Measurements from ENCODE around the gene PRR16.

PRR16 gene

GRCh38 chr5:120464627-120465435 is 731 bp downstream of the PRR16 start:
- no peak for DNase-seq

- no peak for DNase-seq
Observed at GRCh38 chr5:120465436-120465961, 1.4 kb downstream of the PRR16 start.

- peak; percentile 4 for DNase-seq
Observed at GRCh38 chr5:120466341-120467006, 2.4 kb downstream of the PRR16 start.

GRCh38 chr5:120471971-120472370 is 7.9 kb downstream of the PRR16 start:
- DNase-seq: no peak

GRCh38 chr5:120472911-120473310 is 8.8 kb downstream of the PRR16 start:
- no peak for DNase-seq

GRCh38 chr5:120473332-120473731 is 9.2 kb downstream of the PRR16 start:
- DNase-seq: no peak

GRCh38 chr5:120476063-120476462 is 12.0 kb downstream of the PRR16 start:
- DNase-seq: no peak

DNA sequence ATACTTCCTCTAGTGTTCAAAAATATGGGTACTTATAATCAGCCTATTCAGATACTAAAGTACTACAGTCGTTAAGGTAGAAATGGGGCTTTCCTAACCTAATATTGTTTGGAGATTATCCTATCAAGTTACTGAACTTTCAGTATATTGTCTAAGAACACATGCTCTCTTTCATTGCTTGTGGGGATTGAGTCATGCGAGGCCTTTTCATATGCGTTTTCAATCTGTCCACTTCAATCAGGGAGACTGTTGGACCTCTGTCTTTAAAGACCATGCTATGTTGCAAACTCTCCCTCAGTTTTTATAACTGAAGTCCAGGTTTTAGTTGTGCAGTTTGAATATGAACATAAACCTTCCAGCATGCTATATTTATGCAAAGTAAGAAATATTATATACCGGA is 15.0 kb downstream of the PRR16 start:
- DNase-seq: no peak

DNA sequence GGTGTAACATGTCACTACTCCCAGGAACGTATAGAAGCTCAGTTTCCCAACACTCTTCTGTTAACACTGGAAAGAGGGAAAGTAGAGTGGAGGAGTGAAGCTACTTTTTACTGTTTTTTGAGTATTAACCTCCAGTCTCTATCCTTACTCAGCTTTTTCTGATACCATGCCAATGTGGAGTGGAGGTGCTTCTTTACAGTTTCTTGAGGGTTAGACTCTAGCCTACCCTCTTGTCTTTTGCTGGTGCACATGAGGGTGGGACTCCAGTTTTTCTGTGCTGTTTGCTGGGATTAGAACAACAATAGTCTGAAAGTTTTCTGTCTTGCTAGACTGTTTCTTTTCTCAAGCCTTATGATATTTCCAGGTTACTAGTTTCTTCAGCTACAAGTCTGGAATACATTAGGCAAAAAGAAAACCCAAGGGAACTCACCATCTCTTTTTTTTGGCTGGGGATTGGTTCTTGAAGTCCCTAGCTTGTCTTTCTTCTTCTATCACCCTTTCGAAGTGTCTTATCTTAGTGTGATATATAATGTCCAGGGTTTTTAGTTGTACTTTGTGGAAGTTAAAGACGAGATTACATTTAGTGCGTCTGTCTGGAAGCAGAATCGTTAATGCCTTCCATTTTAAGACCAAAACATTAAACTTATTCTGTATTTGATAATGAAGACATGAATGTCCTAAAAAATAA is 35.9 kb downstream of the PRR16 start:
- DNase-seq: no peak

GRCh38 chr5:120502531-120502930 is 38.4 kb downstream of the PRR16 start:
- no peak for DNase-seq

DNA sequence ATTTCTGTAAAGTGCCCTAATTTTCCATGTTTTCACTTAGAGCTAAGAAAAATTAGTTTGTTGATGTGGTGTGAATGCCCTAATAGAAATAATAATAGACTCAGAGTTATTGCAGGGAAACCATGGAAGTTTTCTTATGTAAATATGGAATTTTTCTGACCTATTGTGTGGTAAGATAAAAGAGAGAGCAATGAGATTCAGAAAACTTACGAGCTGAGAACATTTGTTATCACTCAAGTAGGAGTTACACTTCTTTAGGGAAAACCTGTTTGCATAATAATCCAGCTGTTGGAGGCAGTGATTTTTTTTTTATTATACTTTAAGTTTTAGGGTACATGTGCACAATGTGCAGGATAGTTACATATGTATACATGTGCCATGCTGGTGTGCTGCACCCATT is 39.2 kb downstream of the PRR16 start:
- DNase-seq: no peak

DNA sequence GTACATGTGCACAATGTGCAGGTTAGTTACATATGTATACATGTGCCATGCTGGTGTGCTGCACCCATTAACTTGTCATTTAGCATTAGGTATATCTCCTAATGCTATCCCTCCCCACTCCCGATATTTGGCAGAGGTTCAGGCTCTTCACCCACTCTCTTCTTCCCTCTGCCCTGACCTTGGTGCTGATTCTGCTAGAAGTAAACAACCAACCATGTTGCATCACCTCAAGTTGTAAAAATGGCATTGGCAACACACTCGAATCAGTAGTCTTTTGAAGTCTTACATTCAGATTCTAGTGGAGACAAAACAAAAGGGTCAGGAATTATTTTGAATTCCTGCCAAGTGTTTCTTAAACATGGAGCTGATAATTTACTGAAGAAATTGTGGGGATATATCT is 40.0 kb downstream of the PRR16 start:
- no peak for DNase-seq

- DNase-seq: no peak
Observed at GRCh38 chr5:120507197-120507596, 43.1 kb downstream of the PRR16 start.

- DNase-seq: no peak
Observed at GRCh38 chr5:120507800-120508463, 43.8 kb downstream of the PRR16 start.

DNA sequence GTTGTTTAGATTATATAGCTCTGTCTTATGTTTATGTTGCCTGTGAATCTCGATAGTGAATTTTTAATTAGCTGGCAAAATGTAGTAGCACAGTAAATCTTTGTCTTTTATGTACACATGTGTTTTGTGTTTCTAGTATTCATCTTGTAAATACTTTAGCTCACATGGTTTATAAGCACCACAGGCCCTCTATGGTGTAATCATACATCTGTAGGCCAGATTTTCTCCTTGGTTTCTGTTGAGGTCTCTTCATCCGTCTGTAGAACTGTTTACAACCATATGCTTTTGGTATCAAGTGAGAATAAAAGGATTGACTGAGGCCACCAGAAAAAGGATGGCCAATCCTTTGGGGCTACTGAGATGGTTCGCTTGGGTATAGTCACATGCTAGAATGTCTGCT is 45.0 kb downstream of the PRR16 start:
- DNase-seq: no peak

DNA sequence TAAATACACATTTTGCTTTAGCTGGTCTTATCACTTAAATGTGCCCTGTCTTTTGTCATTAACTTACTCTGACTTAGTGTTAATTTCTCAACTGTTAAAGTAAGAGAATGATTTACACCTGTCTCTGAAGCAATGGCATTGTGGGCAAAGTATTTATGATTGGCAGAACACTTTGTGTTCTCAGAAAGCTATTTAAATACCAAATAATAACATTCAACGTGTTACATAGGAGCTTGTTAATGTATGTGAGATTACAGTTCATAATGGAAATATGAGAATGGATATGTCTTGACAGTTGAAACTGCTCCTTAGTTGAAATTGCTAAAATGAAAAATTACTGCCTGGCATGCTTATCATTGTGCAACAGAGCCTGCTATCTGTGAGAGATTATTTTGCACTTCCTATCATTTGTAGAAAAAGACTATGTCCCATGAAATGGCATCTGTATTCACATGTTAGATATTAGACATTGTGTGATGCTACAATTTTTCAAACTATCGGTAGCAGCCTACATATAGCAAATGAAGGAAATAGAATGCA is 46.1 kb downstream of the PRR16 start:
- no peak for DNase-seq

GRCh38 chr5:120510994-120511686 is 47.0 kb downstream of the PRR16 start:
- DNase-seq: no peak

DNA sequence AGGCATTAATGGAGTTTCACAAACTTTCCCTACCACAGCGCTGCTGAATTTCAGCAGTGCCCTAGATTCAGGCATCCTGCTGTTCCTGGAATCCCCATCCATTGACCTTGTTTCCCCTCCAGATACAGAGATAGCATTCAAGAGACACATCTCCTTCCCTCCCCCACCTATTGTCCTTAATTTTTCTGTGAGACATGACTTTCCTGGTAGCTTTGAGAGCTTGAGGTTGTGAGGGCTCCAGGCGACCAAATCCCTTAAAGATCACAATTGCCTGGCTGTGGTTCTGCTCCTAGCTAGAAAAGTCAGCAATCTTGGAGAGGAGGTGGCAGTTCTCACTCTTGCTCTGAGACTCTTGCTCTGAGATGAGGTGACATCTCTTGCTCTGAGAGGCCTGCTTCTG is 48.0 kb downstream of the PRR16 start:
- DNase-seq: no peak

- DNase-seq: no peak
Observed at GRCh38 chr5:120512791-120513650, 48.9 kb downstream of the PRR16 start.

- DNase-seq: no peak
Observed at GRCh38 chr5:120516805-120517204, 52.7 kb downstream of the PRR16 start.

GRCh38 chr5:120517607-120518252 is 53.6 kb downstream of the PRR16 start:
- no peak for DNase-seq

All from activated CD4-positive, alpha-beta T cell treated with anti-CD3 and anti-CD28 coated beads, Interleukin-2, Interleukin-6, amounts not matched to agents 100 ng/mL and 50 ng/mL, durations not matched to agents 16 hours and 8 hours (primary cell).